ENCODE data around the gene PITX2.
"Not testable (repeated sequence)": the region's sequence is repeated elsewhere in the genome, so short reads cannot be mapped to it uniquely, and the experiment has no call there.

Gene PITX2

GRCh38 chr4:110613745-110614144 is 9.1 kb downstream of the PITX2 start:
- DNase-seq (ENCODE audit: extremely low read depth in 1 of 2, low read depth in 1 of 2), result no peak

GRCh38 chr4:110612631-110613269 is 10.1 kb downstream of the PITX2 start:
- no peak for DNase-seq (ENCODE audit: extremely low read depth in 1 of 2, low read depth in 1 of 2)

- DNase-seq (ENCODE audit: extremely low read depth in 1 of 2, low read depth in 1 of 2), result no peak
These were observed 10.9 kb downstream of the PITX2 start for GRCh38 chr4:110611968-110612447.

GRCh38 chr4:110610940-110611831 is 11.7 kb downstream of the PITX2 start:
- DNase-seq (ENCODE audit: extremely low read depth in 1 of 2, low read depth in 1 of 2), result no peak

GRCh38 chr4:110610620-110610939 is 12.3 kb downstream of the PITX2 start:
- no peak for DNase-seq (ENCODE audit: extremely low read depth in 1 of 2, low read depth in 1 of 2)

GRCh38 chr4:110609044-110609750 is 13.7 kb downstream of the PITX2 start:
- DNase-seq (ENCODE audit: extremely low read depth in 1 of 2, low read depth in 1 of 2), result no peak

- DNase-seq (ENCODE audit: extremely low read depth in 1 of 2, low read depth in 1 of 2), result no peak
These were observed 17.8 kb downstream of the PITX2 start for GRCh38 chr4:110605077-110605476.

GRCh38 chr4:110602061-110602460 is 20.8 kb downstream of the PITX2 start:
- no peak for DNase-seq (ENCODE audit: extremely low read depth in 1 of 2, low read depth in 1 of 2)

GRCh38 chr4:110597582-110597981 is 25.3 kb downstream of the PITX2 start:
- DNase-seq (ENCODE audit: extremely low read depth in 1 of 2, low read depth in 1 of 2), result no peak

GRCh38 chr4:110596431-110596830 is 26.4 kb downstream of the PITX2 start:
- no peak for DNase-seq (ENCODE audit: extremely low read depth in 1 of 2, low read depth in 1 of 2)

- DNase-seq (ENCODE audit: extremely low read depth in 1 of 2, low read depth in 1 of 2), result no peak
These were observed 27.3 kb downstream of the PITX2 start for GRCh38 chr4:110595583-110595982.

- no peak for DNase-seq (ENCODE audit: extremely low read depth in 1 of 2, low read depth in 1 of 2)
These were observed 33.6 kb downstream of the PITX2 start for GRCh38 chr4:110589297-110589696.

- no peak for DNase-seq (ENCODE audit: extremely low read depth in 1 of 2, low read depth in 1 of 2)
These were observed 35.1 kb downstream of the PITX2 start for GRCh38 chr4:110587666-110588285.

GRCh38 chr4:110586131-110586850 is 36.6 kb downstream of the PITX2 start:
- no peak for DNase-seq (ENCODE audit: extremely low read depth in 1 of 2, low read depth in 1 of 2)

GRCh38 chr4:110576696-110577095 is 46.2 kb downstream of the PITX2 start:
- DNase-seq (ENCODE audit: extremely low read depth in 1 of 2, low read depth in 1 of 2), result not testable (repeated sequence)
